K562 (cell line): ENCODE results near the gene SRRT. TPM values are rescaled to one million over a fixed set of nuclear protein-coding genes. Genes with fewer than 3 reads are reported as not detected.
A peak's percentile ranks its signal among the peaks of the same experiment; 100 is the strongest.

Source experiments
- KDM5B ChIP-seq: fragments of 200-600 bp; sonication (generic); IDR thresholded peaks from 2 replicates; pipeline ENCODE4 v1.6.1; 2012; ENCODE audit warnings: low read depth, mild to moderate bottlenecking, moderate library complexity, low read length, control low read depth, inconsistent platforms; ENCODE audit not compliant: insufficient replicate concordance
- MGA ChIP-seq: fragments of 450-650 bp; IDR thresholded peaks from 2 replicates; pipeline ENCODE4 v1.6.1; 2016; ENCODE audit warnings: mild to moderate bottlenecking, moderate library complexity
- PHF21A ChIP-seq: fragments of 450-650 bp; IDR thresholded peaks from 2 replicates; pipeline ENCODE4 v1.6.1; 2017; ENCODE audit warnings: low read depth, borderline replicate concordance
- SMAD2 ChIP-seq: fragments of 150-350 bp; IDR thresholded peaks from 2 replicates; pipeline ENCODE4 v1.6.1; 2014; ENCODE audit warnings: low read depth, mild to moderate bottlenecking, low read length
- ZBTB40 ChIP-seq, 2 experiments: fragments of 450-650 bp in 1 of 2; sonication (generic) in 1 of 2; formaldehyde crosslinking in 1 of 2; IDR thresholded peaks; 2 replicates each; pipeline versions ENCODE4 v1.7.1 to v1.9.0; 2016 to 2022; ENCODE audit warnings: inconsistent platforms in 1 of 2, mild to moderate bottlenecking in 1 of 2, missing genetic modification reagents in 1 of 2
- polyA plus RNA-seq, 8 experiments: library from polyadenylated mRNA; depleted of rRNA in 4 of 8; stranded (reverse) in 5 of 8; unstranded in 3 of 8; fragments of >200 nt; fragmentation: Nextera tagmentation in 2 of 8; fragmentation: Illumina TruSeq in 1 of 8; extraction: Ambion mirVana in 2 of 8; extraction: Trizol in 1 of 8; gene quantifications; 2 replicates each; pipeline versions ENCODE4 v1.2.1 to v1.2.3, GENCODE V29; 2011 to 2014; ENCODE audit warnings: inconsistent platforms in 1 of 8, missing spikeins in 1 of 8
- total RNA-seq, 7 experiments: library from RNA; depleted of rRNA in 6 of 7; stranded (reverse); fragments of >200 nt in 6 of 7; fragmentation: Illumina TruSeq in 2 of 7; extraction: Trizol in 2 of 7; gene quantifications; 2 replicates each; pipeline versions ENCODE4 v1.2.1 to v1.2.3, GENCODE V29; 2011 to 2021; ENCODE audit warnings: low replicate concordance in 1 of 7

The SRRT gene
- total and polyA plus RNA-seq, 9 of the 15 experiments (the other 6 are each of a cell fraction or from before 2014, with no cell fraction given) = 10.3 to 263 (median 84.4) TPM

GRCh38 chr7:100888988-100889750, 14.3 kb downstream of the SRRT start, which contains the start of gene UFSP1 (continued):
- TF ChIP-seq MGA (peak; percentile 98), SMAD2 (no peak), PHF21A (no peak), KDM5B (peak; percentile 68), ZBTB40 (IDR thresholded peaks at IDR 0.05) (no peak), ZBTB40 (CRISPR knock-in tag; IDR thresholded peaks at IDR 0.05) (no peak; the same call in 1 of the 2 replicates)
